HFFc6 (cell line): ENCODE measurements around the gene CIITA. TPM values are rescaled to one million over a fixed set of nuclear protein-coding genes. Genes with fewer than 3 reads are reported as not detected.

Experiments used
- DNase-seq: peaks from one replicate; pipeline ENCODE4 v3.0.0-alpha.2; 2018
- H3K27ac Mint-ChIP-seq: 2 replicates; pipeline ENCODE4 v1.8.0; 2020; ENCODE audit warnings: mild to moderate bottlenecking, mixed read lengths
- H3K27me3 Mint-ChIP-seq: 2 replicates; pipeline ENCODE4 v1.8.0; 2021; ENCODE audit warnings: mild to moderate bottlenecking, moderate library complexity, mixed read lengths; ENCODE audit not compliant: insufficient read depth
- H3K36me3 Mint-ChIP-seq: 2 replicates; pipeline ENCODE4 v1.8.0; 2021; ENCODE audit warnings: low read depth, mixed read lengths
- H3K4me1 Mint-ChIP-seq: 2 replicates; pipeline ENCODE4 v1.8.0; 2020; ENCODE audit warnings: low read depth, mixed read lengths
- H3K4me3 Mint-ChIP-seq: 2 replicates; pipeline ENCODE4 v1.8.0; 2020; ENCODE audit warnings: mild to moderate bottlenecking, moderate library complexity, mixed read lengths
- H3K9me3 Mint-ChIP-seq: 2 replicates; pipeline ENCODE4 v1.8.0; 2020; ENCODE audit warnings: mild to moderate bottlenecking, mixed read lengths
- total RNA-seq, 6 experiments: library from RNA; stranded (reverse); fragmentation: NEBNext Ultra II Directional; extraction: Animal tissue kit (Norgen Biotek cat#: 25700); gene quantifications; 2 replicates in 1 of 6; 3 replicates in 5 of 6; pipeline ENCODE4 v1.2.3, GENCODE V29; 2021
- TF ChIP-seq, protein P1 (sequence below): fragments of 200-600 bp; sonication (generic); IDR thresholded peaks from 2 replicates; pipeline ENCODE4 v1.5.0; 2021; ENCODE audit warnings: antibody characterized with exemption, mild to moderate bottlenecking

Gene CIITA
- total RNA-seq, 6 experiments from 2014 or later = 0.11 to 0.24 (median 0.13) TPM; not detected in 1

DNA sequence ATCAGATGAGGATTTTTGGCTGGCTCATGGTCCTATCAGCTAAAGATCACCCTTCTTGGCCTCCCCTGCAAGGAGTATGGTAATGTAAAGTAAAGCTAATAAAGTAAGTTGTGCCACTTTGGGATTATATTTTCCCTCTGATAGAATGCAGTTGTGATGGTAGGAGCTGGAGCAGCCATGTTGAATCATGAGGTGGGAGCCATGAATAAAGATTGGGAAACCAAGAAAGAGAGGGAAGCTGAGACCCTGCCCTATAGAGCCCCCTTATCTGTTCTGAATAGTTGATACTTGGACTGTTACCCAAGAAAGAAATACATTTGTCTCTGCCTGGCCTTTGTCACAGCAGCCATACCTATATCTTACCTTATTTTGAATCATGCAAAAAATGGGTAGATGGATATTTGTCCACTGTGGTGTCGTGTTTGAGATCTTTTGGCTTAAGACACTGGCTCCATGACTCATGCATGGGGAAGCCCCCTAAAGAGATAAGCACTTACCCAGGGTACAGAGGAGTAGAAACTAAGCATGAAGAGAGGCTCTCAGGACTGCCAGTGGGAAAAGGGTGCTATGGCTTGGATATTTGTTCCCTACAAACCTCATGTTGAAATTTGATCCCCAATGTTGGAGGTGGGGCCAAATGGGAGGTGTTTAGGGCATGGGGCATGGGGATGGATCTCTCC lies 40.7 kb upstream of the CIITA start:
- no peak overlapping the region for H3K4me3 Mint-ChIP-seq
- no peaks in the 10 kb centered on the region for H3K4me1 Mint-ChIP-seq
- H3K27ac Mint-ChIP-seq = no peak overlapping the region
- H3K9me3 Mint-ChIP-seq = no peaks in the 10 kb centered on the region
- peaks cover 58% of the 10 kb centered on the region for H3K27me3 Mint-ChIP-seq
- no peaks in the 10 kb centered on the region for H3K36me3 Mint-ChIP-seq
- DNase-seq = no peak
- TF ChIP-seq, protein P1, sequence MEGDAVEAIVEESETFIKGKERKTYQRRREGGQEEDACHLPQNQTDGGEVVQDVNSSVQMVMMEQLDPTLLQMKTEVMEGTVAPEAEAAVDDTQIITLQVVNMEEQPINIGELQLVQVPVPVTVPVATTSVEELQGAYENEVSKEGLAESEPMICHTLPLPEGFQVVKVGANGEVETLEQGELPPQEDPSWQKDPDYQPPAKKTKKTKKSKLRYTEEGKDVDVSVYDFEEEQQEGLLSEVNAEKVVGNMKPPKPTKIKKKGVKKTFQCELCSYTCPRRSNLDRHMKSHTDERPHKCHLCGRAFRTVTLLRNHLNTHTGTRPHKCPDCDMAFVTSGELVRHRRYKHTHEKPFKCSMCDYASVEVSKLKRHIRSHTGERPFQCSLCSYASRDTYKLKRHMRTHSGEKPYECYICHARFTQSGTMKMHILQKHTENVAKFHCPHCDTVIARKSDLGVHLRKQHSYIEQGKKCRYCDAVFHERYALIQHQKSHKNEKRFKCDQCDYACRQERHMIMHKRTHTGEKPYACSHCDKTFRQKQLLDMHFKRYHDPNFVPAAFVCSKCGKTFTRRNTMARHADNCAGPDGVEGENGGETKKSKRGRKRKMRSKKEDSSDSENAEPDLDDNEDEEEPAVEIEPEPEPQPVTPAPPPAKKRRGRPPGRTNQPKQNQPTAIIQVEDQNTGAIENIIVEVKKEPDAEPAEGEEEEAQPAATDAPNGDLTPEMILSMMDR = no peak

GRCh38 chr16:10838621-10839278 lies 38.3 kb upstream of the CIITA start:
- no peaks in the 10 kb centered on the region for H3K9me3 Mint-ChIP-seq
- H3K4me1 Mint-ChIP-seq = no peaks in the 10 kb centered on the region
- no peak overlapping the region for H3K27ac Mint-ChIP-seq
- H3K4me3 Mint-ChIP-seq = no peak overlapping the region
- H3K27me3 Mint-ChIP-seq = peaks cover 55% of the 10 kb centered on the region
- no peak for DNase-seq
- no peaks in the 10 kb centered on the region for H3K36me3 Mint-ChIP-seq
- TF ChIP-seq, protein P1 = no peak

GRCh38 chr16:10839279-10839666 lies 37.7 kb upstream of the CIITA start:
- TF ChIP-seq, protein P1 = no peak
- no peak for DNase-seq
- Mint-ChIP-seq H3K4me1 (no peaks in the 10 kb centered on the region), H3K27me3 (peaks cover 51% of the 10 kb centered on the region), H3K36me3 (no peaks in the 10 kb centered on the region), H3K9me3 (no peaks in the 10 kb centered on the region), H3K4me3 (no peak overlapping the region), H3K27ac (no peak overlapping the region)

DNA sequence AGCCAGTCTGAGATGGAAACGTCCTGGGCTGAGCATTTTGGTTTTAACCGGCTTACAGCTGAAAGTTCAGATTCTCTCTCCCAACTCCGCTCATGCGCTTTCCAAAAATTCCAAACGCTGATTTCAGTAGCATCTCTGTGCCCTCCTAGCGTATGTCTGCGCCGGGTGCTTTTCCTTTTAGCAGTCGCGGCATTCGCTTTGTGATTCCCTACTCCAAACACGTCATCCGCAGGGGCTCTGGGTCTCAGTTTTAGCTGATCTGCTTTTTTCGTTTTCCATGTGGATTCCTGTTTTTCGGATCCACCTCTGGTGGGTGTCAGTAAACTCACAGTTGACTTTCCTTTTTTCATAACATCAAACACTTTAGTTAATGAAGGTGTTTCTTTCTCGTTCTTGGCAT lies 36.3 kb upstream of the CIITA start:
- TF ChIP-seq, protein P1 = no peak
- Mint-ChIP-seq H3K36me3 (no peaks in the 10 kb centered on the region), H3K27me3 (peaks cover 40% of the 10 kb centered on the region), H3K4me3 (no peak overlapping the region), H3K27ac (no peak overlapping the region), H3K4me1 (no peaks in the 10 kb centered on the region), H3K9me3 (no peaks in the 10 kb centered on the region)
- no peak for DNase-seq

DNA sequence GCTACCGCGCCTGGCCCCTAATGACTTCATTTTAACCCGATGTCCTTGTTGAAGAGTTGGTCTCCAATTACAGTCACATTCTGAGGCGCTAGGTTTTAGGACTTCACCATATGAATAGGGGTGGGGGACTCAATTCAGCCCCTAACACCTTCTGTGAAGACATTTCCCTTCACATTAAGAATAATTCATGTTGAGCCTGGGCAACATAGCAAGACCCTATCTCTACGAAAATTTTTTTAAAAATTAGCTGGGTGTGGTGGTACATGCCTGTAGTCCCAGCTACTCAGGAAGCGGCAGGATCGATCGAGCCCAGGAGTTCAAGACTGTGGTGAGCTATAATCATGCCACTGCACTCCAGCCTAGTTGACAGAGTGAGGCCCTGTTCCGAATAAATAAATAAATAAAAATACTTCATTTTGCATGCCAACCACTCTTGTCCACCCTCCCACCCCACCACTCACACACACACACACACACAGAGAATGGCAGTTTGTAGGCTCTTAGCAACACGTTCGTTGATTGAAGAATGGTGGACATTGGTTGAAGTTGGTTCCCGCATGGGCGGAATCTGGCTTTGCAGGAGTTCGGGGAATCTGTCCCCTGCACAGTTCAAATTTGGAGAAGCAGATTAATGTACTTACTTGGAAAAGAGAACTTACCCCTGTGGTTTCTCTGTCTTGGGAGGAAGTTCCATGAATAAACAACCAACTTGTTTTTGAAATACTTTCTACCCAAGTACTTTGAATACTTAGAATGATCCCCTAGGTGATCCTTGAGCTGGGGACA lies 30.6 kb upstream of the CIITA start:
- DNase-seq = no peak
- TF ChIP-seq, protein P1 = no peak
- Mint-ChIP-seq H3K27me3 (peaks cover 31% of the 10 kb centered on the region), H3K27ac (no peak overlapping the region), H3K9me3 (no peaks in the 10 kb centered on the region), H3K36me3 (no peaks in the 10 kb centered on the region), H3K4me1 (no peaks in the 10 kb centered on the region), H3K4me3 (no peak overlapping the region)
